Stimulated activated CD8-positive, alpha-beta memory T cell treated with anti-CD3 and anti-CD28 coated beads, Interleukin-4, amount 100 ng/mL, for 1 hour (primary cell): ENCODE measurements around the gene SF3A1.
"Not testable (repeated sequence)": the region's sequence is repeated elsewhere in the genome, so short reads cannot be mapped to it uniquely, and the experiment has no call there.

ENCODE experiments used
- DNase-seq, 2 donors: peaks; one replicate each; pipeline ENCODE4 v3.0.0-alpha.2; 2020; ENCODE audit warnings: low read depth in 2 of 2, low spot score in 1 of 2

SF3A1 gene

GRCh38 chr22:30356449-30357235, at the start of gene SF3A1, which contains the start of gene CCDC157:
SF3A1 (minus strand) TSS chr22:30356894; CDS start chr22:30356792, 102 bp downstream.
CCDC157 (plus strand) TSS chr22:30357007; CDS start chr22:30366001, 8,994 bp downstream.
- DNase-seq: peak; percentile 72 to 76

- DNase-seq: no peak
These were observed 49.7 kb upstream of the SF3A1 start for GRCh38 chr22:30406400-30406799.

- no peak for DNase-seq
These were observed 49.0 kb upstream of the SF3A1 start for GRCh38 chr22:30405731-30406130.

GRCh38 chr22:30404307-30404706, 47.6 kb upstream of the SF3A1 start:
- no peak for DNase-seq

GRCh38 chr22:30402766-30403104, 46.0 kb upstream of the SF3A1 start:
- DNase-seq: not testable (repeated sequence)

GRCh38 chr22:30402028-30402765, 45.5 kb upstream of the SF3A1 start:
- DNase-seq: no peak

- not testable (repeated sequence) for DNase-seq
These were observed 44.3 kb upstream of the SF3A1 start for GRCh38 chr22:30401024-30401423.

GRCh38 chr22:30400159-30400558, 43.5 kb upstream of the SF3A1 start:
- DNase-seq: no peak

- DNase-seq: no peak
These were observed 43.0 kb upstream of the SF3A1 start for GRCh38 chr22:30399718-30400117.

- no peak for DNase-seq
These were observed 42.3 kb upstream of the SF3A1 start for GRCh38 chr22:30398685-30399680.

GRCh38 chr22:30397656-30398635, 41.3 kb upstream of the SF3A1 start:
- DNase-seq: no peak

GRCh38 chr22:30396871-30397655, 40.4 kb upstream of the SF3A1 start, which contains the start of gene SEC14L2:
SEC14L2 (plus strand) TSS chr22:30397018; CDS start chr22:30397117, 99 bp downstream.
- DNase-seq: peak in 1 of 2 donors; percentile 25

- no peak for DNase-seq
These were observed 37.2 kb upstream of the SF3A1 start for GRCh38 chr22:30393885-30394284.

GRCh38 chr22:30393322-30393680, 36.6 kb upstream of the SF3A1 start:
- DNase-seq: no peak

GRCh38 chr22:30392661-30393321, 36.1 kb upstream of the SF3A1 start:
- DNase-seq: no peak

- peak; percentile 45 to 66 for DNase-seq
These were observed 34.4 kb upstream of the SF3A1 start for GRCh38 chr22:30390974-30391691.

- DNase-seq: peak; percentile 42 to 63
These were observed 30.5 kb upstream of the SF3A1 start, which contains the start of gene RNF215 for GRCh38 chr22:30386960-30387827. RNF215 (minus strand) TSS chr22:30387411; CDS start chr22:30387313, 98 bp downstream.
